SH-SY5Y (cell line): ENCODE results near the gene BAIAP3.

Experiments
- GATA2 ChIP-seq: IDR thresholded peaks from 2 replicates; pipeline ENCODE4 v1.6.1; 2011; ENCODE audit warnings: mild to moderate bottlenecking, low read depth, low read length
- GATA3 ChIP-seq: IDR thresholded peaks from 2 replicates; pipeline ENCODE4 v1.6.1; 2011; ENCODE audit warnings: low read depth, mild to moderate bottlenecking, low read length, moderate library complexity

Gene BAIAP3

GRCh38 chr16:1354815-1355540 is 21.5 kb downstream of the BAIAP3 start:
- no peak for TF ChIP-seq GATA3
- TF ChIP-seq GATA2: no peak

- no peak for TF ChIP-seq GATA2
- no peak for TF ChIP-seq GATA3
Measured at GRCh38 chr16:1355591-1355990, 22.1 kb downstream of the BAIAP3 start.

GRCh38 chr16:1356061-1356900 is 22.8 kb downstream of the BAIAP3 start:
- TF ChIP-seq GATA2 (no peak), GATA3 (no peak)

GRCh38 chr16:1357906-1358566 is 24.6 kb downstream of the BAIAP3 start:
- no peak for TF ChIP-seq GATA3
- no peak for TF ChIP-seq GATA2

GRCh38 chr16:1361685-1362360 is 28.4 kb downstream of the BAIAP3 start:
- TF ChIP-seq GATA2 (no peak), GATA3 (no peak)

GRCh38 chr16:1362807-1363206 is 29.4 kb downstream of the BAIAP3 start:
- no peak for TF ChIP-seq GATA3

- no peak for TF ChIP-seq GATA3
- no peak for TF ChIP-seq GATA2
Measured at GRCh38 chr16:1363501-1364041, 30.1 kb downstream of the BAIAP3 start.

GRCh38 chr16:1364510-1364909 is 31.1 kb downstream of the BAIAP3 start:
- no peak for TF ChIP-seq GATA2
- TF ChIP-seq GATA3: no peak

GRCh38 chr16:1366060-1366711 is 32.7 kb downstream of the BAIAP3 start:
- TF ChIP-seq GATA3 (no peak), GATA2 (no peak)

GRCh38 chr16:1366712-1367299 is 33.4 kb downstream of the BAIAP3 start:
- no peak for TF ChIP-seq GATA3
- no peak for TF ChIP-seq GATA2

- TF ChIP-seq GATA3: no peak
- TF ChIP-seq GATA2: no peak
Measured at GRCh38 chr16:1367486-1368174, 34.2 kb downstream of the BAIAP3 start.
